Erythroblast (primary cell): ENCODE data around the gene CCDC102A.
"Not testable (repeated sequence)": the region's sequence is repeated elsewhere in the genome, so short reads cannot be mapped to it uniquely, and the experiment has no call there.

Experiments
- DNase-seq, 2 experiments: peaks; one replicate each; lab custom pipeline; 2025; lab: John Stamatoyannopoulos, UW
- GATA1 ChIP-seq: IDR thresholded peaks from 2 replicates; pipeline ENCODE4 v1.6.1; 2011; ENCODE audit warnings: low read depth, mild to moderate bottlenecking, control low read depth, low read length, moderate library complexity
- POLR2A ChIP-seq: IDR thresholded peaks from 2 replicates; pipeline ENCODE4 v1.6.1; 2011; ENCODE audit warnings: mild to moderate bottlenecking, low read length

Gene CCDC102A

DNA sequence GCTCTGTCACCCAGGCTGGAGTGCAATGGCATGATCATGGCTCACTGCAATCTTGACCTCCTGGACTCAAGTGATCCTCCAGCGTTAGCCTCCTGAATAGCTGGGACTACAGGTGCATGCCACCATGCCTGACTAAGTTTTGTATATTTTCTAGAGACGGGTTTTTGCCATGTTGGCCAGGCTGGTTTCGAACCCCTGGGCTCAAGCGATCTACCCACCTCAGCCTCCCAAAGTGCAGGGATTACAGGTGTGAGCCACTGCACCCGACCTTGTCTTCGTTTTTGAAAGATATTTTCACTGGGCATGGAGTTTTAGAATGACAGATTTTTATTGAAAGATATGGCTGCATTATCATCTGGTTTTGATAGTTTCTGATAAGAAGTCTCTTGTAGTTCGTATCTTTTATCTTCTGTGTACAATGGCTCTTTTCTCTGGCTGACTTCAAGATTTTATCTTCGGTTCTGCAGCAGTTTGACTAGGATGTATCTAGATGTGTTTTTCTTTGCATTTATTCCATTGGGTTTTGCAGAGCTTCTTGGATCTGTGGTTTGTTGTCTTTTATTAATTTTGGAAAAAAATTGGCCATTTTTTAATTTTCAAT, 20.7 kb upstream of the CCDC102A start:
- peak in 1 of 2 experiments; percentile 38 for DNase-seq
- TF ChIP-seq POLR2A = no peak
- no peak for TF ChIP-seq GATA1

GRCh38 chr16:57555831-57556230, 19.5 kb upstream of the CCDC102A start:
- TF ChIP-seq GATA1 = no peak
- no peak for TF ChIP-seq POLR2A
- no peak for DNase-seq

DNA sequence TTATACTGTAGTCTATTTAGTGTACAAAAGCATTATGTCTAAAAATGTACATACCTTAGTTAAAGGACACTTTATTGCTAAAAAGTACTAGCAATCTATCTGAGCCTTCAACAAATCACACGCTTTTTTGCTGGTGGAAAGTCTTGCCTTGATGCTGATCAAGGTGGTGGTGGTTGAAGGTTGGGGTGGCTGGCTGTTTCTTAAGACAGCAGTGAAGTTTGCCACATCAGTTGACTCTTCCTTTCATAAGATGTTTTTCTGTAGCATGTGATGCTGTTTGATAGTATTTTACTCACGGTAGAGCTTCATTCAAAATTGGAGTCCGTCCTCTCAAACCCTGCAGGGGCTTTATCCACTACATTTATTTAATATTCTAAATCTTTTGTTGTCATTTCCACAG, 14.7 kb upstream of the CCDC102A start:
- no peak for DNase-seq
- no peak for TF ChIP-seq GATA1
- TF ChIP-seq POLR2A = no peak

- TF ChIP-seq POLR2A (no peak), GATA1 (no peak)
- DNase-seq = no peak
These were observed 13.4 kb upstream of the CCDC102A start for GRCh38 chr16:57549730-57550129.

DNA sequence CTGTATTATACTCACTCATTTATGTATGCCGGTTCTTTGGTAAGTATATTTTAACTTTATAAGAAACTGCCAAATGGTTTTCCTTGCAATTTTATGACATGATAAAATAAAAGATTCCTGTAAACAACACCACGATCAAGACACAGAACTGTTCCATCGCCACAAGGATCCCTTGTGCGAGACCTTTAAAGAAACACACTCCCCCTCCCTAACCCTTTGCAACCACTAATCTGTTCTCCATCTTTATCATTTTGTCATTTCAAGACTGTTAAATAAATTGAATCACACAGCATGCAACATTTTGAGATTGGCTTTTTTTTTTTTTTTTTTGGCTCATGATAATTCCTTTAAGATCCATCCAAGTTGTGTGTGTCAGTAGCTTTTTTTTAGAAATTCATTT, 12.0 kb upstream of the CCDC102A start:
- TF ChIP-seq POLR2A (no peak), GATA1 (no peak)
- no peak for DNase-seq

GRCh38 chr16:57547524-57547923, 11.2 kb upstream of the CCDC102A start:
- not testable (repeated sequence) for DNase-seq

DNA sequence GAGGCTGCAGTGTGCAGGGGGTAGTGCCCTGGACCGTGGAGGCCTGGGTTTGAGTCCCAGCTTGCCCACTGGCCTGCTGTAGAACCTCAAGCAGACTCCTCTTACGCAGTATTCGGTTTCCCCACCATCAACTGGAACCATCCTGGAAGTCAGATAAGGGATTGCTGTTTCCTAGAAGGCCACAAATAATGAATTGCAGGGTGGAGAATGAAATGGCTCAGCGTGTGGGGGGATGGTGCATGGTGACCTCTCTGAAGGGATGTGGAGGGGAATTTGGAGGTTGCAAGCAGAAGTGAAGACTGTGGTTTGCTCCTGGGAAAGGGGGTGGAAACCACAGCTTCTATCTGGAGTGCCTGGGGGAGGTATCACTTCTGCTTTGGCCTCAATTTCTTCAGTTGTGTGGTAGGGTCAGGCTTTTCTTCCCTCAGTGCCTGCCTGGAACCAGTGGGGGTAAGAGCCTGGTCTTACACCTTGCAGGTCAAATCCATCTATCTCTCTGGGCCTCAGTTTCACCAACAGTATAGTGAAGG, 7.8 kb upstream of the CCDC102A start:
- TF ChIP-seq POLR2A (no peak), GATA1 (no peak)
- no peak for DNase-seq

GRCh38 chr16:57541754-57542435, 5.5 kb upstream of the CCDC102A start:
- no peak for TF ChIP-seq POLR2A
- TF ChIP-seq GATA1 = no peak
- DNase-seq = no peak

DNA sequence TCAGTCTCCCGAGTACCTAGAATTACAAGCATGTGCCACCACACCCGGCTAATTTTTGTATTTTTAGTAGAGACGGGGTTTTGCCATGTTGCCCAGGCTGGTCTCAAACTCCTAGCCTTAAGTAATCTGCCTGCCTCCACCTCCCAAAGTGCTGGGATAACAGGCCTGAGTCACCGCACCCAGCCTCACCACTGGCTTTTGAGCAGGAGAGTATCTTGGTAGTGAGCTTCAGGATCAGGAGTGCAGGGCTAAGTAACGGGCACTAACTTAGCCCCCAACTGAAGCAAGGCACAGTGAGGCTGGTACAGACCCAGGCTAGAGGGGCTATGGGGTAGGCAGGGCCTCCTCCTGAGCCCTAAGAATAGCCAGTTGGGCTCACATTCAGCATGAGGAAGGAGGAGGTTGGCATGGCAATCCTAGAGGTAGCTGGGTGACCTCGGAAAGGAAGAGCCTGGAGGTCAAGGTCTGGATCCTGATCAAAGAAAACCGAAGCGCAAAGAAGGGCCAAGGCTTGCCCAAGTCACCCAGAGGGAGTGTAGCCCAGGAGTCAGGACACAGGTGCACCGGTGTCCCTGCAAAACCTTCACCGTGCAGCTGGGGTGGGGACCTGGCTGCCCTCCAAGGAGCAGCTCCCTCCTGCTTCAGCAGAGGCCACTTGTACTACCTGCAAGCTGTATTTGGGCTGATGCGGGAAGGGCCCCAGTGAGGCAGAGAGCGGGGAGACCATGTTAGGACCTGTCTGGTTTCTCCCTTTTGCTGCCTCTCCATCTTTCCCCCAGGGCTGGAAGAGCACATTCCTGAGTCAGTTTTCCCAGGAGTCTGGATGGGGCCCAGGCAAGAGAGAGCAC, 4.8 kb upstream of the CCDC102A start:
- no peak for TF ChIP-seq POLR2A
- TF ChIP-seq GATA1 = no peak

GRCh38 chr16:57540387-57540786, 4.0 kb upstream of the CCDC102A start:
- TF ChIP-seq POLR2A = no peak
- no peak for TF ChIP-seq GATA1
- DNase-seq = no peak

More for the DNA sequence above, 4.8 kb upstream of the CCDC102A start:
- DNase-seq = no peak

- TF ChIP-seq POLR2A (no peak), GATA1 (no peak)
- DNase-seq = no peak
These were observed 2.9 kb upstream of the CCDC102A start for GRCh38 chr16:57539072-57539796.

DNA sequence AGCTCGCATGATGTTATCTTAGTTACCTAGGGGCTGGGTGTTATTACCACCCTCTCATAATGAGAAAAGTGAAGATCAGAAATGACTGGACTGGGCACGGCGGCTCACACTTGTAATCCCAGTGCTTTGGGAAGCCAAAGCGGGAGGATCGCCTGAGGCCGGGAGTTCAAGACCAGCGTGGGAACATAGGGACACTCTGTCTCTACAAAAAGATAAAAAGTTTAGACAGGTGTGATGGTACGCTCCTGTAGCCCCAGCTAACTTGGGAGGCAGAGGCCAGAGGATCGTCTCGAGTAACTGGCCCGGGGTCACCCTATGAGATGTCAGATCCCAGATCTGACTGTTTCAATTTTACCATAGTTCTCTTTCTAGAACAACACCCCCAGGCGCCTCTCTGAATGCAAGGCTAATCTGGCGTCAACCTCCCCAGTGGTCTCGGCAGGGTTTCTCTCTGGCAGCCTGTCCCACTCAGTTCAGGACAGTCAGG, 1.9 kb upstream of the CCDC102A start:
- no peak for DNase-seq

DNA sequence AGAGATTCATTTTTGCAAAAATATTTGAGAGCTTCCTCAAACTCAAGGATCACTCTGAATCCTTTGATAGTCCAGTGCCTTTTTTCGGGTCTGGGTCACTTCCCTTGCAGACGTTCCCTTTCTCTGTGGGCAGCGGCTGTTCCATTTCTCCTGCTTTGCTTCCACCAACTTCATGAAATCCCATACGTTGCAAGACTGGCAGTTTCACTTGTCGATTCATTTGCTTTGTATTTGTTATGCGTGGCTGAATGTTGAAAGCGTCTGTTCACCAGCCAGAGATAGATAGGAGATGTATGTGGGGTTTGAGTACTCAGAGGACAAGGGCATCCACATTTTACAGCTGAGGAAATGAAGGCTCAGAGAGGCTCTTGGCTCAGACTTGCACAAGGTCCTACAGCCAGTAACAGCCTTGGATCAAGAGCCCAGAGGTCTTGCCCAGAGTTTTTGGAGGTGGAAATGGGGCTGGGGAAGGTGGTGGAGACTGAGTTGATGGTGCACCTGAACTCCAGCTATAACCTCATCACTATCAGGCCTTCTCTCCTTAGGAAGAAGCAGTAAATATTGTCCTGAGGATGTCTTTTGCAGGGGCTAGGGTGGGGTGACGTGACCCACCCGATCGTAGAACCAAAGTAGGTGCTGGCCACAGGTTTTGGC, 1.3 kb upstream of the CCDC102A start:
- no peak for TF ChIP-seq GATA1
- TF ChIP-seq POLR2A = no peak
- DNase-seq = no peak

More for the DNA sequence above, 1.9 kb upstream of the CCDC102A start:
- TF ChIP-seq GATA1 = no peak
- TF ChIP-seq POLR2A = no peak
